GM21717 (cell line): ENCODE measurements around the gene ZFYVE16.
"Not testable (repeated sequence)": the region's sequence is repeated elsewhere in the genome, so short reads cannot be mapped to it uniquely, and the experiment has no call there.

Source experiments
- ATAC-seq: cut with Tn5 transposase; IDR thresholded peaks from one replicate; pipeline ENCODE4 v1.9.1; 2021; ENCODE audit warnings: mild to moderate bottlenecking, moderate library complexity; ENCODE audit not compliant: unreplicated experiment

ZFYVE16 gene

DNA sequence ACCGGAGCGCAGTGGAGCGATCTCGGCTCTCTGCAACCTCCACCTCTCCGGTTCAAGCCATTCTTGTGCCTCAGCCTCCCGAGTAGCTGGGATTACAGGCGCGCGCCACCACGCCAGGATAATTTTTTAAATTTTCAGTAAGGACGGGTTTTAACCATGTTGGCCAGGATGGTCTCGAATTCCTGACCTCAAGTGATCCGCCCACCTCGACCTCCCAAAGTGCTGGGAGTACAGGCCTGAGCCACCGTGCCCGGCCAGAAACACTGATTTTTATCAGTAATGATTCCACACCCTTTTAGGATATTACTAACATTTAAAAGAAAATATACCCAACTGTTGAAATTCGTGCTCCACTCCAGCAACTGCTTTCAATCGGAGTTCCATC, 79.6 kb downstream of the ZFYVE16 start:
- no peak for ATAC-seq

DNA sequence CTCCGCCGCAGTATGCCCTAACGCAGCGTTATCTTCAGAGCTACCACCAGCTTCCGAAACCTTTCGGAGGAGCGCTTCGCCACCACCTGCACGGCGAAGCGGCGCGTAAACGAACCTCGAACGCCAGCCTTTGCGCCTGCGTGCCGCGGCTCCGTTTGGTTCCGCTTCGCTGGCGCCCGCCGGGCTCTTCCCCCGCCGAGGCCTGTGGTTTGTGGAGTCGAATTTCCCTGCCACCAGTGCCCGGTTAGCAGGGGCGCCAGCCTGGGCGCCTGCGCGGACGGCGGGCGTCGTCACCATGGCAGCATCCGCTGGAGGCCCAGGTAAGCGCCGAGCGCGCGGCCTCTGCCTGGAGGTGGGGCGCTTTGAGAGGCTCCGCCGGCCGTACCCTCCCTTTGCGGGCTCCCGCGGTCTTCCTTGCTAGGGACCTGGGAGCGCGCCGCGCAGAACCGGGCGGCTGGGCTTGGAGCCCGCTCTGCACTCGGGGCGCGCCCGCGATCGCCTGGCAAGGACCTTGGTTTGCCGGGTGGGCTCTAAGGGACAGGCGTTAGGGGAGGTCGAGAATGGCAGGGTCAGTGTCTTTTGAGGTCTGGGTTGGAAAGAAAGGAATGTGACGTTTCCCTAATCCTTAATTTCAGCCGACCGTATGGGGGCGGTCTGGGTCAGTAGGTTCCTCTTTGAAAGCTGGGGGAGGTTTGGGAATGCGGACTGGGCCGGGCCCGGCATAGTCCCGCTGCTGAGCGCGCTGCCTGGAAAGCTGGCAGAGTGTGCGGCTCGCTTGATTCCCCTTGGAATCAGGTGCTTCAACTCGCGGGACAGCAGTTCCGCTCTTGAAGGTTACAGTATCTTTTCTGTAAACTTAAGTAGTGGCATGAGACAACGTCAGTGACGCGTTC, 80.2 kb downstream of the ZFYVE16 start, which contains the start of gene FAM151B:
Gene FAM151B, plus strand, starts transcription at position 272 of the 893 bp plus-strand sequence. Its CDS starts 24 bp downstream, at position 296.
- ATAC-seq = peak; percentile 91

DNA sequence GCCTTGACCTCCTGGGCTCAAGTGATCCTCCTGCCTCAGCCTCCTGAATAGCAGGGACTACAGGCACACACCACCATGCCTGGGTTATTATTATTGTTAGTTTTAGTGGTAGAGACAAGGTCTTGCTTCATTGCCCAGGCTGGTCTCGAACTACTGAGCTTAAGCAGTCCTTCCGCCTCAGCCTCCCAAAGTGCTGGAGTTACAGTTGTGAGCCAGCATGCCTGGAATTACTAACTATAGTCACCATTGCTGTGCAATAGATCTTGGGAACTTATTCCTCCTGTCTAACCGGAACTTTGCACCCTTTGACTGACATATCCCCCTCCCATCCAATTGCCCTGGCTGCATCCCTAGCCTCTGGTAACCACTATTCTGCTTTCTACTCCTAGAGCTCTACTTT, 83.4 kb downstream of the ZFYVE16 start:
- ATAC-seq = no peak

- no peak for ATAC-seq
These were observed 84.9 kb downstream of the ZFYVE16 start for GRCh38 chr5:80492741-80493140.

- not testable (repeated sequence) for ATAC-seq
These were observed 85.6 kb downstream of the ZFYVE16 start for GRCh38 chr5:80493443-80493842.

DNA sequence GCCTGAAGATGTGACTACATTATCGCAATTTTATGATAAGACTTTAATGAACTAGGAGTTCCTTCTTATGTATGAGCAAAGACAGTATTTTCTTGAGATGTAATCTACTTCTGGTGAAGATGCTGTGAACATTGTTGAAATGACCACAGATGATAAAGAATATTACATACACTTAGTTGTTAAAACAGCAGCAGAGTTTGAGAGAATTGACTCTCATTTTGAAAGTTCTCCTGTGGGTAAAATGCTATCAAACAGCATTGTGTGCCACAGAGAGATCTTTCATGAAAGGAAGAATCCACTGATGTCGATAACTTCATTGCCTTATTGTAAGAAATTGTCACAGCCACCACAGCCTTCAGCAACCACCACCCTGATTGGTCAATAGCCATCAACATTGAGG, 88.0 kb downstream of the ZFYVE16 start:
- no peak for ATAC-seq

GRCh38 chr5:80502800-80503199, 94.9 kb downstream of the ZFYVE16 start:
- ATAC-seq = no peak

DNA sequence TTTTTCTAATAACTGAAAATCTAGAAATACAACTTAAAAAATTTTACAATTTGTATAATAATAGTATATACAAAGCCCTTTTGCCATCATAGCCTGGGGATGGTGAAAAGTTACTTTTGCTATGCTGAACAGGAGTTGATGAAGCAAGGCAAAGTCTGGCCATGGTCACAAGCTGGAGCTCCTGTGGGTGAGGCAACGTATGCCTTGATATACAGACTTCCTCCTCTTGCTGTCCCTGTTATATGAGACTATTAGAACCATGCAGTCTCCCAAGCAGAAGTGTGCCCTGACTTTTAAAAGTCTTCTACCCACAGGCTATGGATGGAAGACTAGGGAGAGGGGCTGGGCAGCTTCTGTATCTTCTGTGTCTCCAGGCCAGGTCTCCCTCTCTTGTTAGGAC, 95.8 kb downstream of the ZFYVE16 start:
- ATAC-seq = no peak

DNA sequence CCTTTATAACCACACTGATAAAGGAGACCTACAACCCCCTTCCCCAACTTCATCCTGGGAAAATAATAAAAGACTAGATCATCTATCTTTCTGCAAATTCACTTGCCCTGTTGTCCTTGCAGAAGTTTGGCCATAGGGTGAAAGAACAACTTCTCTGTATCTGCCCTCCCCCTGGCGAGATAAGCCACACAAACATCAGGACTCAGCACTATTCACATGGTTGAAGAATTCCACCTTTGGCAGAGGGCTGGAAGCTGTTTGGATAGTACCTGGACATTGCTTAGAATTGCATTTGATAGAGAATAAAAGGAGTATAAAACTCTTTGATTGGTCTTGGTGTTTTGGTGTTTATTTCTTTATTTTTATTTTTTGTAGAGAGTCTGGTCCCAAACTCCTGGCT, 97.0 kb downstream of the ZFYVE16 start:
- no peak for ATAC-seq

DNA sequence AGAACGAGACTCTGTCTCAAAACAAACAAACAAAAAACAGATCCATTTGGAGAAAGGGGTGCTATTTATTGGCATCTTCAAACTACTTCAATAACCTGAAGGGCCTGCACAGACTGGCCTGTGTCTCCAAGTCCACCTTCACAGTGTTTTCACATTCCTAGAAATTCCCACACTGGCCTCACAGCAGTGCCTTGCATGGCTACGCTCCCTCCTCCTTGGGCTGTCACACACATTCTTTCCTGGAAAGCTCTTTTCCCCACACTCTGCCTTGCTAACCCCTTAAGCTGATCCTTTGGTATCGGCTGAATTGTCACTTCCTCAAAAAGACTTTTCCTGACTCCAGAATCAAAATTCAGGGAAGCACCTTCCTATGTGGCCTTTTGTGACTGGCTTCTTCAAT, 99.8 kb downstream of the ZFYVE16 start:
- no peak for ATAC-seq

GRCh38 chr5:80508844-80509243, 101.0 kb downstream of the ZFYVE16 start:
- ATAC-seq = no peak

DNA sequence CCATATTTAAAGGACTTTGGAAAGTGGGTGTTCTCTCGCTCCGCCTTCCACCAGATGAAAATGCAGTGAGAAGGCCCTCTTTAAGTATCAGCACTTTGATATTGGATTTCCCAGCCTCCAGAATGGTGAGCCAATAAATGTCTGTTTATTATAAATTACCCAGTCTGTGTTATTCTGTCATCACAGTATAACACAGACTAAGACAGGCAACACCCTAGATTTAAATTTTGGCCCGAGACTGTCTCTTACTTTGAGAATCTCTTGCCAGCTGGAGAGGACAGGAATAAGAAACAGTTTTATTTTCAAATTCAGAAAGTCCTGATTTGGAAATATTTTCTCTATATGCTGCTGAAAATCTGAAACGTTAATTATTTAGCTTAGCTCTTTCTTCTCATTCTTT, 101.5 kb downstream of the ZFYVE16 start:
- no peak for ATAC-seq

- ATAC-seq = no peak
These were observed 109.0 kb downstream of the ZFYVE16 start for GRCh38 chr5:80516826-80517225.
